H9 (cell line): ENCODE results near the gene FOXP4. TPM values are rescaled to one million over a fixed set of nuclear protein-coding genes. Genes with fewer than 3 reads are reported as not detected.

Experiments used
- DNase-seq: peaks from one replicate; pipeline ENCODE4 v3.0.0-alpha.2; 2017
- H2AFZ ChIP-seq: one replicate; pipeline ENCODE4 v1.6.1; 2013; ENCODE audit warnings: mild to moderate bottlenecking, low read length, control low read depth, moderate library complexity
- H2AK5ac ChIP-seq: 2 replicates; pipeline ENCODE4 v1.6.1; 2013; ENCODE audit warnings: low read length, control low read depth, mixed read lengths; ENCODE audit not compliant: insufficient read length
- H2BK120ac ChIP-seq: one replicate; pipeline ENCODE4 v1.6.1; 2013; ENCODE audit warnings: low read depth, mild to moderate bottlenecking, low read length, control low read depth, inconsistent platforms; ENCODE audit not compliant: poor library complexity, severe bottlenecking
- H2BK12ac ChIP-seq: 2 replicates; pipeline ENCODE4 v1.6.1; 2013; ENCODE audit warnings: low read length, control low read depth, mixed read lengths, low read depth; ENCODE audit not compliant: insufficient read length
- H2BK15ac ChIP-seq: 2 replicates; pipeline ENCODE4 v1.6.1; 2013; ENCODE audit warnings: low read depth, low read length, control low read depth
- H2BK20ac ChIP-seq: one replicate; pipeline ENCODE4 v1.6.1; 2013; ENCODE audit warnings: low read depth, mild to moderate bottlenecking, low read length, control low read depth, inconsistent platforms; ENCODE audit not compliant: poor library complexity, severe bottlenecking
- H2BK5ac ChIP-seq: 2 replicates; pipeline ENCODE4 v1.6.1; 2013; ENCODE audit warnings: low read length, control low read depth, mixed read lengths; ENCODE audit not compliant: insufficient read length
- H3K14ac ChIP-seq: 2 replicates; pipeline ENCODE4 v1.6.1; 2013; ENCODE audit warnings: low read length, control low read depth; ENCODE audit not compliant: insufficient read depth
- H3K18ac ChIP-seq: 2 replicates; pipeline ENCODE4 v1.6.1; 2013; ENCODE audit warnings: low read depth, mild to moderate bottlenecking, mixed read lengths, low read length, control low read depth; ENCODE audit not compliant: insufficient read length
- H3K23ac ChIP-seq: 2 replicates; pipeline ENCODE4 v1.6.1; 2013; ENCODE audit warnings: low read length, control low read depth, mixed read lengths, low read depth; ENCODE audit not compliant: insufficient read length
- H3K23me2 ChIP-seq: 2 replicates; pipeline ENCODE4 v1.6.1; 2013; ENCODE audit warnings: low read depth, mild to moderate bottlenecking, mixed read lengths, low read length, control low read depth; ENCODE audit not compliant: insufficient read length, poor library complexity, severe bottlenecking
- H3K27ac ChIP-seq: 2 replicates; pipeline ENCODE4 v1.5.1; 2013; ENCODE audit warnings: low read length, control low read depth, mixed read lengths, low read depth; ENCODE audit not compliant: insufficient read length
- H3K27me3 ChIP-seq: 2 replicates; pipeline ENCODE4 v1.6.1; 2013; ENCODE audit warnings: low read length, control low read depth, inconsistent platforms; ENCODE audit not compliant: insufficient read depth
- H3K4ac ChIP-seq: 2 replicates; pipeline ENCODE4 v1.6.1; 2013; ENCODE audit warnings: low read depth, mild to moderate bottlenecking, control low read depth, inconsistent platforms, low read length, moderate library complexity
- H3K4me1 ChIP-seq: 2 replicates; pipeline ENCODE4 v1.6.1; 2013; ENCODE audit warnings: low read length, control low read depth, inconsistent platforms; ENCODE audit not compliant: insufficient read depth
- H3K4me2 ChIP-seq: 2 replicates; pipeline ENCODE4 v1.6.1; 2013; ENCODE audit warnings: low read length, control low read depth, mixed read lengths; ENCODE audit not compliant: insufficient read length, insufficient read depth
- H3K56ac ChIP-seq: 2 replicates; pipeline ENCODE4 v1.6.1; 2013; ENCODE audit warnings: low read depth, mild to moderate bottlenecking, mixed read lengths, low read length, control low read depth; ENCODE audit not compliant: insufficient read length
- H3K79me1 ChIP-seq: 2 replicates; pipeline ENCODE4 v1.6.1; 2013; ENCODE audit warnings: low read depth, mild to moderate bottlenecking, moderate library complexity, low read length, control low read depth, inconsistent platforms; ENCODE audit not compliant: insufficient read depth, poor library complexity, severe bottlenecking
- H3K79me2 ChIP-seq: 2 replicates; pipeline ENCODE4 v1.6.1; 2013; ENCODE audit warnings: low read length, control low read depth, inconsistent platforms; ENCODE audit not compliant: insufficient read depth
- H3K9ac ChIP-seq: 2 replicates; pipeline ENCODE4 v1.6.1; 2013; ENCODE audit warnings: low read length, control low read depth, mixed read lengths; ENCODE audit not compliant: insufficient read length; ENCODE audit errors: extremely low read depth
- H3K9me3 ChIP-seq: one replicate; pipeline ENCODE4 v1.6.1; 2013; ENCODE audit warnings: low read depth, low read length, inconsistent platforms; ENCODE audit not compliant: control insufficient read depth
- H3T11ph ChIP-seq: one replicate; pipeline ENCODE4 v1.6.1; 2013; ENCODE audit warnings: mild to moderate bottlenecking, low read length, control low read depth, inconsistent platforms
- H4K20me1 ChIP-seq: one replicate; pipeline ENCODE4 v1.6.1; 2013; ENCODE audit not compliant: control insufficient read depth, insufficient read length, insufficient read depth
- H4K5ac ChIP-seq: 2 replicates; pipeline ENCODE4 v1.6.1; 2013; ENCODE audit warnings: low read depth, mild to moderate bottlenecking, mixed read lengths, low read length, control low read depth; ENCODE audit not compliant: insufficient read length
- H4K8ac ChIP-seq: replicated peaks from 2 replicates; pipeline ENCODE4 v1.6.1; 2013; ENCODE audit warnings: low read length, control low read depth, mixed read lengths, low read depth; ENCODE audit not compliant: insufficient read length
- H4K91ac ChIP-seq: 2 replicates; pipeline ENCODE4 v1.6.1; 2013; ENCODE audit warnings: low read depth, mild to moderate bottlenecking, moderate library complexity, mixed read lengths, low read length, control low read depth; ENCODE audit not compliant: insufficient read length
- H3K27ac Mint-ChIP-seq, 3 experiments: 2 replicates in 2 of 3; 3 replicates in 1 of 3; pipeline ENCODE4 v1.8.0; 2020 to 2021; ENCODE audit warnings: mixed read lengths in 3 of 3, mild to moderate bottlenecking in 1 of 3, moderate library complexity in 1 of 3
- H3K27me3 Mint-ChIP-seq: 2 replicates; pipeline ENCODE4 v1.8.0; 2021; ENCODE audit warnings: low read depth, mild to moderate bottlenecking, moderate library complexity, mixed read lengths
- H3K36me3 Mint-ChIP-seq, 3 experiments: 2 replicates in 2 of 3; 3 replicates in 1 of 3; pipeline ENCODE4 v1.8.0; 2020 to 2021; ENCODE audit warnings: low read depth in 3 of 3, mixed read lengths in 3 of 3; ENCODE audit not compliant: insufficient read depth in 1 of 3
- H3K4me1 Mint-ChIP-seq, 2 experiments: 2 replicates each; pipeline ENCODE4 v1.8.0; 2020; ENCODE audit warnings: mixed read lengths in 2 of 2
- H3K4me3 Mint-ChIP-seq, 2 experiments: 2 replicates in 1 of 2; 3 replicates in 1 of 2; pipeline ENCODE4 v1.8.0; 2020 to 2021; ENCODE audit warnings: mild to moderate bottlenecking in 2 of 2, mixed read lengths in 2 of 2, moderate library complexity in 1 of 2
- H3K9me3 Mint-ChIP-seq, 2 experiments: 2 replicates in 1 of 2; 3 replicates in 1 of 2; pipeline ENCODE4 v1.8.0; 2020; ENCODE audit warnings: mild to moderate bottlenecking in 2 of 2, mixed read lengths in 2 of 2, moderate library complexity in 1 of 2
- CTCF ChIP-seq: fragments of 200-600 bp; sonication (generic); conservative IDR thresholded peaks from 3 replicates; pipeline ENCODE4 v1.8.0; 2021; ENCODE audit warnings: antibody characterized with exemption, mild to moderate bottlenecking
- WGBS: extraction: QIAGEN DNeasy Blood & Tissue Kit; methylation state at CpG from one replicate; pipeline ENCODE4 v1.1.7; 2013; ENCODE audit warnings: missing lambda C conversion rate, low lambda C conversion rate, mixed read lengths; ENCODE audit not compliant: insufficient read length; ENCODE audit errors: extremely low coverage; 5-methylcytosine and 5-hydroxymethylcytosine counted together
- total RNA-seq: library from RNA; stranded (reverse); gene quantifications from 2 replicates; pipeline ENCODE4 v1.2.1, GENCODE V29; 2021

The FOXP4 gene
- total RNA-seq, 1 experiment from 2014 or later: 18.2 TPM

GRCh38 chr6:41535766-41536165 lies 10.4 kb upstream of the FOXP4 start:
- H4K91ac ChIP-seq: no peak overlapping the region
- H3K27me3 Mint-ChIP-seq: peaks cover 98% of the 10 kb centered on the region
- no peaks in the 10 kb centered on the region for H3K79me2 ChIP-seq
- no peak overlapping the region for H3K14ac ChIP-seq
- no peak for TF ChIP-seq CTCF
- H4K5ac ChIP-seq: no peak overlapping the region
- H3K18ac ChIP-seq: no peak overlapping the region
- H3K4me3 Mint-ChIP-seq: no peak overlapping the region
- H3K4me2 ChIP-seq: no peak overlapping the region
- no peak overlapping the region for H3K23ac ChIP-seq
- no peaks in the 10 kb centered on the region for H3K4me1 ChIP-seq
- no peak overlapping the region for H2AFZ ChIP-seq
- DNase-seq: no peak
- no peak overlapping the region for H4K8ac ChIP-seq
- no peak overlapping the region for H2BK12ac ChIP-seq
- H3K27me3 ChIP-seq: peaks cover 3% of the 10 kb centered on the region; the same call in 1 of the 2 replicates
- peaks cover 26 to 30% of the 10 kb centered on the region in 2 experiments for H3K4me1 Mint-ChIP-seq
- H2BK20ac ChIP-seq: no peak overlapping the region
- no peak overlapping the region for H2AK5ac ChIP-seq
- no CpG with 5 or more reads among the region's 1 CpG for WGBS
- no peaks in the 10 kb centered on the region for H3K9me3 Mint-ChIP-seq
- no peak overlapping the region for H3K27ac ChIP-seq
- H3K23me2 ChIP-seq: no peaks in the 10 kb centered on the region
- no peak overlapping the region for H2BK120ac ChIP-seq
- H3K36me3 Mint-ChIP-seq: no peaks in the 10 kb centered on the region
- no peak overlapping the region for H3K56ac ChIP-seq
- H3K4ac ChIP-seq: no peak overlapping the region
- H3K9ac ChIP-seq: no peak overlapping the region
- no peaks in the 10 kb centered on the region for H3K9me3 ChIP-seq
- H2BK15ac ChIP-seq: no peak overlapping the region
- no peak overlapping the region for H3T11ph ChIP-seq
- no peak overlapping the region for H2BK5ac ChIP-seq
- H3K79me1 ChIP-seq: no peaks in the 10 kb centered on the region
- H3K27ac Mint-ChIP-seq: no peak overlapping the region; a peak in 1 of 7 replicates
- peaks cover 3% of the 10 kb centered on the region for H4K20me1 ChIP-seq
